GM21619 (cell line): Measurements from ENCODE around the gene TNNT2.

Experiments
- ATAC-seq: cut with Tn5 transposase; IDR thresholded peaks from one replicate; pipeline ENCODE4 v1.9.1; 2021; ENCODE audit not compliant: unreplicated experiment

TNNT2 gene

DNA sequence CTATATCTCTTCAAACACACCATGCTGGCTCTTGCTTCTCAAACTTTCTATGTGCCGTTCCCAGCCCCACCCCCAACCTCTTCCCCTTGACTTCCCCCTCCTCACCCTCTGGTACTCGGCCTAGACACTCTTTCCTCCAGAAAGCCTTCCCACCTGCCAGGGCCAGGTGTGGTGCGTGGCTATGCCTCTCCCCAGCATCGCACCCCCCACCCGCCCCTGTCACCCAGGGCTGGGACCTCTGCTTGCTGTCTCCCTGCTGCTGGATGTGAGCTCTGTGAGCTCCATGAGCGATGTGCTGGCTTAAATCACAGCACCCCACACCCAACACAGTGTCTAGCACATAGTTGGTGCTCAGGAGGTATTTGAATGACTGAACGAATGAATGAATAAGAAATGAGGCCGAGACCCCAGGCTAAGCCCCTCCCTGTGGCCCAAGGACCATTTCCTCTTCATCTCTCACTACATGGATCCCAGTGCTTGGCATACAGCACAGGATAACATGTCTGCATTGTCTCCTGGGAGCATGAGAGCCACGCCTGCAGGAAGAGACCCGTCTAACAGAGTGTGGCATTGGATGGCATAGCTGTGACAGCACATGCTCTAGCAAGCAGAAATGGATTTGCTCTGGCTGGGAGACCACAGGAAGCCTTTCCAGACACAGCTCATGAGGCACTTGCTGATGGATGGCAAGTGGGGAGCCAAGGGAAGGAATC lies 19.7 kb downstream of the TNNT2 start:
- ATAC-seq, result no peak

GRCh38 chr1:201357211-201357610 lies 20.3 kb downstream of the TNNT2 start:
- ATAC-seq, result no peak

DNA sequence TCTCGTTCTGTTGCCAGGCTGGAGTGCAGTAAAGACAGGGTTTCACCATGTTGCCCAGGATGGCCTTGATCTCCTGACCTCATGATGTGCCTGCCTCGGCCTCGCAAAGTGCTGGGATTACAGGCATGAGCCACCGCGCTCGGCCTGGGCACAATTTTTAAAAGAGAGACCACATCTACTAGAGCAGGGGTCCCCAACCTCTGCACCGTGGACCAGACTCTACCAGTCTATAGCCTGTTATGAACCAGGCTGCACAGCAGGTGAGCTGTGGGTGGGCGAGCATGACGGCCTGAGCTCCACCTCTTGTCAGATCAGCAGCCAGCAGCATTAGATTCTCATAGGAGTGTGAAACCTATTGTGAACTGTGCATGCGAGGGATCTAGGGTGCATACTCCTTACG lies 20.8 kb downstream of the TNNT2 start:
- ATAC-seq, result no peak

DNA sequence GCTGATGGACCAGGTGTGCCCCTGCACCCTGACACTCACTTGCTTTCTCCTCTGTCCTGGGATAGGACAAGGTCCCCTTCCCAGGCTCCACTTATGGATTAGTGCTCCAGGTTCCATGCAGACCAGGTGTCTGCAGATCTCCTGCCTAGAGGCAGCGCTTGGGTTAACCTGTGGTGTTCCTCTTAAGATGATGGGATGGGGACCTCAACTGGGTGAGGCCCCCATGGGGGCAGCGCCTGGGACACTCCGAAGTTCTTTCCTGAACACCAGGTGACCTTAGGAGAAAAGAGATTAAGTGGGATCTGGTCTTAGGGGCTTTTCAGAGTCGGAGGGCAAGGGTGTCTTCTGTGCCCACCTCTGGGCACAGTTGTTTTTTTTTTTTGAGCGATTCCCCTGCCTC lies 21.2 kb downstream of the TNNT2 start:
- ATAC-seq, result no peak

- no peak for ATAC-seq
Measured at GRCh38 chr1:201355471-201355870, 22.0 kb downstream of the TNNT2 start.

GRCh38 chr1:201354901-201355295 lies 22.6 kb downstream of the TNNT2 start:
- no peak for ATAC-seq

DNA sequence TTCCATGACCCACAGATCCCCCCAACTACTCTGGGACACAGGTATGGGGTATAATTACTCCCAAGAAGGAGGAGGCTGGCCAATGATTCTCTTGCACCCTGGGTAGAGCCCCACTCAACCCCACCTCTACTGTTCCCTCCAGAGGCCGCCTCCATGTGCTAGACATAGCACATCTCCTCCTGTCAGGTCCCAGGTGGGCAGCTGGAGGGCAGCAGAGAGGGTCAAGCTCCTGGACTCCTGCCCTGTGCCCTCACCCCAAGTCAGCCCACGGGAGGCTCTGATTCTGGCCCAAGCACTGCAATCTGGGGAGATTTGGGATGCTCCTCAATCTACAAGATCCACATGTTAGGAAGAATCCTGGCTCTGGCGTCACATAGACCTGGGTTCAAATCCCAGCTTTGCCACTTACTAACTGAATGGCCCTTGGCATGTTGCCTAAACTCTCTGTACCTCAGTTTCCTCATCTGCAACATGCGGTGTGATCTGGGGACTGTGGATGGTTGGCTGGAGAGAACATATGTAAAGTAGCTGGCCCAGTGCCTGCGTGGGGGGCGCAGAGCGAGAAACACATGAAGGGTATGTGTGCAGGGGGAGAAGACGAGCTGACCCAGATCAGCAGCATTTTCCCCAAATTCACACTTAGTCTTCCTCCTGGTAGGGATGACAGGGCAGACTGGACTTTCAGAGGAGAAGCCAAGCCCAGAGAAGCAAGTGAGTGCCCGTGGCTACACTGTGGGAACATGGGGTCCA lies 23.2 kb downstream of the TNNT2 start:
- ATAC-seq, result no peak

DNA sequence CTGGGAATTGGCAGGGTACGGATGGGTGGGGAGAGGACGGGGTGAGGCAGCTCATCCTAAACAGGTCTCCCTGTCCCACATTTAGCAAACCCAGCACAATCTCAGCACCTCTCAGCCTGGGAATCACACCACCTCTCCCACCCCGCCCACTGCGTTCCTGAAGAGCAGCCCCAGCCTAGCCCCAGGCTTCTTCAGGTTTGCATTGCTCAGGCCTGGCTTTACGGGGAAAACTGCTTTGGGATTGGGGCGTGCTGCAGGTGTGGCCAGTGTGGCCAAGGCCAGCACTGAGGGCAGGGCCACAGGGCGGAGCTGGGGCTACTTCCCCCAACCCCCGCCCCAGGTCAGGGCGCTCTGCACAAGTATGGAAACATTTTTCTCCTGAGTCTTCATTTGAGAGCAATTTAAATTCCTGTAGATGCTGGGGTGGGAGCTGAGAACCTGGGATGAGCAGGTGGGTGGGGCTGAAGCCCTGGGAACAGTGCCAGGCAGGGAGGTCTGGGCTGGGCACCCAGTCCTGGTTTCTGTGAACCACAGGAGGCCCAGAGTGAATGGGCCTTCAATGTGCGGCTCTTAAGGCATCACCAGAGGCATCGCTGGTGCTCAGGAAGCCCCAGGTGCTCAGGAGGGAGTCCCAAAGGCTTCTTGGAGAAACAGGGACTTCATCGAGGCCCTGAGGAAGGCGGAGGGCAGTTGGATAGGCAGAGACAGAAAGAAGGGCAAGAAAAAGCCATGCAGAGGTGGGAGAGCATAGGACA lies 24.1 kb downstream of the TNNT2 start:
- no peak for ATAC-seq

DNA sequence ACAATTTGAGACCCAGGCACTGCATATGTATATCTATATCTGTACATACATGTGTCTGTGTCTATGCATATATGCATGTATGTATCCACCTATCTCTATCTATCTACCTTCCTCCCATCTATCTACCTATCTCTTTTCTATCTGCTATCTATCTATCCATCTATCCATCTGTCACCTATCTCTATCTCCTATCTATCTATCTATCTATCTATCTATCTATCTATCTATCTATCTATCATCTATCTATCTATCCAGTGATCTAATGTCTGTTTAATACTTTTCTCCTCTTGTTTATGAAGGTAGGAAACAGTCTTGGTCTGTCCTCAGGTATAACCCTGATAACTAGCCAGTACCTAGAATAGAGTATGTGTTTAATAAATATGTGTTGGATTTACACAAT lies 25.9 kb downstream of the TNNT2 start:
- ATAC-seq, result no peak

GRCh38 chr1:201350884-201351283 lies 26.6 kb downstream of the TNNT2 start:
- no peak for ATAC-seq

DNA sequence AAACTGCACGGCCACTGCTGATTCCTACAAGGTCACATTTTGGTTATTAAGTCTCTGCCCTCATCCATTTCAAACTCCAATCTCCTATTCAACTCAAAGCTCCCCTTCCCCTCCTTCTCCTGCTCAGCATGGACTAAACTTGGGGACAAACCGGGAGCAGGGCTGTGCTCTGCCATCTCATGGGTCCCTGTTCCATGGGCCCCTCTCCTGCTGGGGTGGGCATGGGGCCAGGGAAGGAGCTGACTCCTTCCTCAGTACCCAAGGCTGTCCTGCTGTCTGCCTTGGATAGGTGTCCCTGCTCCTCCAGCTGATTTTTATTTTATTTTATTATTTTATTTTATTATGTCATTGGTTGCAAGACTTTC lies 27.1 kb downstream of the TNNT2 start:
- ATAC-seq, result no peak

- ATAC-seq, result no peak
Measured at GRCh38 chr1:201349092-201349491, 28.4 kb downstream of the TNNT2 start.

- no peak for ATAC-seq
Measured at GRCh38 chr1:201348211-201348566, 29.3 kb downstream of the TNNT2 start.

DNA sequence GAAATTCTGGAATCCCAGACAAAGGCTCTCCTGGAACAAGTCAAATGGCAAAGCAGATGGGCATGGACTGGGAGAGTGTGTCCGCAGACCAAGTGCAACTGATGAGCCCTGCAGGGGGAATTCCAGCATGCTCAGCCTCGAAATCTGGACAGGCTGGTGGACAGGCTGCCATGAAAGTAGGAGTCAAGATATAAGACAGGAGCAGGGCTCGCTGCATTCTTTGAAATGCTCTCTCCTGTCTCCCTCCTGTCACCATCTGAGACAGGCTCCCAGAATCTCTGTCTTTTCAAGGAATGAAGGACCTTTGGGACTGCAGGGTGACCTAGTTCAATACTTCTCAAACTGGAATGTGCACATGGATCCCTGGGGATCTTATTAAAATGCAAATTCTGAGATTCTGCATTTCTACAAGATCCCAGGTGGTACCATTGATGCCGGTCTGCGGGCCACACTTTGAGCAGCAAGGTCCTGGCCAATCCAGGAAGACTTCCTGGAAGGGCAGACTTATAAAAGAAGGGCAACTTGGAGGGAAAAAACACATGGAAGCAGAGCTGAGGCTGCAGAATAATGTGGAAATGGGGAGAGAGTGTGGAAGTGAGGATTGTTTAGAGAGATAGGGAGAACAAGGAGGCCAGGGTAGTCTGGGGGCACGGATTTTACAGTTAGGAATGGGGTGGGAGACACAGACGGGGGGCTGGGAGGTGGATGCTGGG lies 29.8 kb downstream of the TNNT2 start:
- ATAC-seq, result no peak

DNA sequence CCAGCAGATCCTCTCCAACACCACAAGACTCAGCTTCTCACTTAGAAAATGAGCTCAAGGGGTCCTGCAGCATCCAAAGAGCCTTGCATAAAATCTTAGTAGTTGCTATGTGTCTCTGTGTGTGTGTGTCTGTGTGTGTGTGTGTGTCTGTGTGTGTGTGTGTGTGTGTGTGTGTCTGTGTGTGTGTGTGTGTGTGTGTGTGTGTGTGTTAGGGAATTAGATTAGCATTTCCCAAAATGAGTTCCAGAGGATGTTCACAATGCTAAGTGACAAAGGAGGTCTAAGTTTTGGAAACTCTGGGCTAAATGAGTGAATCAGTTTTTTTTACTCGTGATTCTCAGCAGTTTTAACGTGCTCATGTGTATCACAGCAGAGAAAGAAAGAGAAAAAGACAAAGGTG lies 30.5 kb downstream of the TNNT2 start:
- ATAC-seq, result no peak

- no peak for ATAC-seq
Measured at GRCh38 chr1:201346337-201346939, 31.0 kb downstream of the TNNT2 start.

GRCh38 chr1:201345081-201345355 lies 32.5 kb downstream of the TNNT2 start:
- no peak for ATAC-seq

- ATAC-seq, result no peak
Measured at GRCh38 chr1:201344206-201345080, 33.0 kb downstream of the TNNT2 start.

GRCh38 chr1:201341377-201341776 lies 36.1 kb downstream of the TNNT2 start:
- ATAC-seq, result no peak

DNA sequence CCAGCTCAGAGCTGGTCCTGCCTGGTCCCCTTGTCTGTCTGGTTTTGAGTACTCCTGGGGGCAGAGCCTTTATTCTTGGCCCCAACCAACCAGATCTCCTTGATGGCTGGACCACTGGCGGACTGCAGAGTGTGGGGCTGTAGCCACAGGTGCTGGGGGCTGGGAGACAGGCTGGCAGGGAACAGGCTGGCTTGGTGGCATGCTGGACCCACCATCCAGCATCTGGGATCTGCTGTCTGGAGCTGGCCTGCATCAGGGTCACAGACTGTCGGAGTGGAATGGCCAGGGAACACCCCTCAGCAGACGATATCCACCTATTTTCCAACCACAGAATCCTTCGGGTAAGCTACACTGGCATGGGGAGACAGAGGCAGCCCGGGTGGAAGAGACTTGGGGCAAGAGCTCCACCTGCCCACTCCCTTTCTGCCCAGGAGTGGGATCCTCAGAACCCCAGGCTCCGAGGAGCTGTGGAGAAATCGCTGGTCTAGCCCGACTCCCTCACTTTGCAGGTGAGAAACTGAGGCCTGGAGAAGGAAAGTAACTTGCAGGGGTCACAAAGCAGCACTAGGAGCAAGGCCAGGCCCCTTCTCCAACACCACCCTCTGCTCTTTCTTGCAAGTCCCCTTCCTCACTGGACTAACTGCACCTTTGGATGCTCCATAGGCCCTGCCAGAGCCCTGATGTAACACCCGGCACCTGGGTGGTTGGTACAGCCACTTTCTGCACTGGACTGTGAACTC lies 40.6 kb downstream of the TNNT2 start:
- no peak for ATAC-seq
